GM10266 (cell line): ENCODE measurements around the gene MCU.
"Not testable (repeated sequence)": the region's sequence is repeated elsewhere in the genome, so short reads cannot be mapped to it uniquely, and the experiment has no call there.

Experiments
- DNase-seq: peaks from one replicate; pipeline ENCODE4 v3.0.0; 2012; ENCODE audit errors: extremely low spot score
- CTCF ChIP-seq: IDR thresholded peaks from 2 replicates; pipeline ENCODE4 v1.5.1; 2012; ENCODE audit warnings: mild to moderate bottlenecking, low read depth; ENCODE audit not compliant: control insufficient read depth, insufficient read depth; ENCODE audit errors: missing control alignments

The MCU gene

GRCh38 chr10:72912736-72913135 is 220.8 kb downstream of the MCU start:
- no peak for TF ChIP-seq CTCF
- DNase-seq: no peak

GRCh38 chr10:72913287-72913686 is 221.3 kb downstream of the MCU start:
- DNase-seq: no peak
- TF ChIP-seq CTCF: no peak

GRCh38 chr10:72917201-72917600 is 225.3 kb downstream of the MCU start:
- not testable (repeated sequence) for DNase-seq

- DNase-seq: not testable (repeated sequence)
Measured at GRCh38 chr10:72917803-72918332, 225.9 kb downstream of the MCU start.

- TF ChIP-seq CTCF: no peak
- no peak for DNase-seq
Measured at GRCh38 chr10:72918352-72918751, 226.4 kb downstream of the MCU start.

GRCh38 chr10:72921147-72921683 is 229.3 kb downstream of the MCU start:
- not testable (repeated sequence) for DNase-seq

- TF ChIP-seq CTCF: no peak
- DNase-seq: no peak
Measured at GRCh38 chr10:72924351-72924750, 232.4 kb downstream of the MCU start.

GRCh38 chr10:72925951-72926465 is 234.1 kb downstream of the MCU start:
- TF ChIP-seq CTCF: no peak
- no peak for DNase-seq

- no peak for DNase-seq
- no peak for TF ChIP-seq CTCF
Measured at GRCh38 chr10:72927485-72927884, 235.5 kb downstream of the MCU start.
